Mesangial cell (primary cell): ENCODE results near the gene HIC1. TPM values are rescaled to one million over a fixed set of nuclear protein-coding genes. Genes with fewer than 3 reads are reported as not detected.

Experiments
- total RNA-seq: library from RNA; depleted of rRNA; stranded (reverse); fragments of >200 nt; gene quantifications from 2 replicates; pipeline ENCODE4 v1.2.3, GENCODE V29; 2015

HIC1 gene, protein sequence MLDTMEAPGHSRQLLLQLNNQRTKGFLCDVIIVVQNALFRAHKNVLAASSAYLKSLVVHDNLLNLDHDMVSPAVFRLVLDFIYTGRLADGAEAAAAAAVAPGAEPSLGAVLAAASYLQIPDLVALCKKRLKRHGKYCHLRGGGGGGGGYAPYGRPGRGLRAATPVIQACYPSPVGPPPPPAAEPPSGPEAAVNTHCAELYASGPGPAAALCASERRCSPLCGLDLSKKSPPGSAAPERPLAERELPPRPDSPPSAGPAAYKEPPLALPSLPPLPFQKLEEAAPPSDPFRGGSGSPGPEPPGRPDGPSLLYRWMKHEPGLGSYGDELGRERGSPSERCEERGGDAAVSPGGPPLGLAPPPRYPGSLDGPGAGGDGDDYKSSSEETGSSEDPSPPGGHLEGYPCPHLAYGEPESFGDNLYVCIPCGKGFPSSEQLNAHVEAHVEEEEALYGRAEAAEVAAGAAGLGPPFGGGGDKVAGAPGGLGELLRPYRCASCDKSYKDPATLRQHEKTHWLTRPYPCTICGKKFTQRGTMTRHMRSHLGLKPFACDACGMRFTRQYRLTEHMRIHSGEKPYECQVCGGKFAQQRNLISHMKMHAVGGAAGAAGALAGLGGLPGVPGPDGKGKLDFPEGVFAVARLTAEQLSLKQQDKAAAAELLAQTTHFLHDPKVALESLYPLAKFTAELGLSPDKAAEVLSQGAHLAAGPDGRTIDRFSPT
- total RNA-seq, result 17.3 and 22.1 TPM in 2 replicates

DNA sequence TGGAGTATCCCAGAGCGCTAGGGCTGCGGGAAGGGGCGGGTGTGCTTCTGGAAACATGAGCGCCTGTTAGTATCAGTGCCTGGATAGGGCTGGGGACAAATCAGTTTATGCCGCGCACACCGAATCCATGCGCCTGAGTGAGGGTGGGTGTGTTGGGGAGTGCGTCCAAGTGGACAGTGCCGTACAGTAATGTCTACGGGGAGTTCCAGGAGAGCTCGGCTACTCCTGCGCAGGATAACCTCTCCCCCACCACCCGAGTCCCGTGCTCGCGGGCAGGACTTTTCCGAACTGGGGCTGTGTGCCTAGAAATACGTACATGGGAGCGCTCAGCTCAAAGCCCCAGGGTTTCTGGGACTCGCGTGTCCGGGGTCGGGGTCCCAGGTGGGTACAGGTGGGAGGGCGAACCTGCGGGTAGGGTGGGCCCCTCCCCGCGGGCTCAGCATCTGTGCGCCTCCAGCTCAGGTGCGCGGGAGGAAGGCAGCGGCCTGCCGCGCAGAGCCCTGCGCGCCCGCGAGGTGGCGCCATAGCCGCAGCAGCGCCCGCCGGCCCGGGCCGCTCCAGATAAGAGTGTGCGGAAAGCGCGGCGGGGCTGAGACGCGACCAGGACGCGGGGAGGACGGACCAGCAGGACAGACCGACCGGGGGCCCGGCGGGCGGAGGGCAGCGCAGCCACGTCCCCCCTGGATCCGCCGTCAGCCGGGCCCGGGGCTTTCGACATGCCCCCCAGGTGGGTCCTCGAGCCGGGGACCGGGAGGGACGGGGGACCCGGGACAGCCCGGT lies at the start of gene HIC1:
HIC1 (plus strand) TSS at position 592 of the 780 bp plus-strand sequence. CDS start 1,588 bp downstream, outside the sequence.

DNA sequence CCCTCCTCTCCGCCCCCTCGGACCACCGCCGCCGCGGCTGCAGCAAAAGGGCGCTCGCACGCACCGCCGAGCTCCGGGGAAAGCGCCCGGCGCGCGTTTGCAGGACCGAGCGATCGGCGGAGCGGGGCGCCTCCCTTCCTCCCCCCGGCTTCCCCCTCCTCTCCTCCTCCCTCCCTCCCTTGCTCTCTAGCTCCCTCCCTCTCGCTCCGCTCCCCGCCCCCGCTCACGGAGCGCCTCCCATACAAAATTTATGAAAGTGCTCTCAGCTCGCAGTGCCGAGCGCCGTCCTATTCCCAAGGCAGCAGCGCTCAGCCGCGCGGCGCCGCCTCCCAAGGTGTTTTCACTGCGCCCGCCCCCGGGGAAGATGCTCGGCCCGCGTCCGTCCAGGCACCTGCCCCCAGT lies 29.7 kb upstream of the HIC1 start, which contains the start of gene RTN4RL1:
RTN4RL1 (minus strand) TSS at position 115 of the 402 bp plus-strand sequence. CDS start 469 bp downstream, outside the sequence.

DNA sequence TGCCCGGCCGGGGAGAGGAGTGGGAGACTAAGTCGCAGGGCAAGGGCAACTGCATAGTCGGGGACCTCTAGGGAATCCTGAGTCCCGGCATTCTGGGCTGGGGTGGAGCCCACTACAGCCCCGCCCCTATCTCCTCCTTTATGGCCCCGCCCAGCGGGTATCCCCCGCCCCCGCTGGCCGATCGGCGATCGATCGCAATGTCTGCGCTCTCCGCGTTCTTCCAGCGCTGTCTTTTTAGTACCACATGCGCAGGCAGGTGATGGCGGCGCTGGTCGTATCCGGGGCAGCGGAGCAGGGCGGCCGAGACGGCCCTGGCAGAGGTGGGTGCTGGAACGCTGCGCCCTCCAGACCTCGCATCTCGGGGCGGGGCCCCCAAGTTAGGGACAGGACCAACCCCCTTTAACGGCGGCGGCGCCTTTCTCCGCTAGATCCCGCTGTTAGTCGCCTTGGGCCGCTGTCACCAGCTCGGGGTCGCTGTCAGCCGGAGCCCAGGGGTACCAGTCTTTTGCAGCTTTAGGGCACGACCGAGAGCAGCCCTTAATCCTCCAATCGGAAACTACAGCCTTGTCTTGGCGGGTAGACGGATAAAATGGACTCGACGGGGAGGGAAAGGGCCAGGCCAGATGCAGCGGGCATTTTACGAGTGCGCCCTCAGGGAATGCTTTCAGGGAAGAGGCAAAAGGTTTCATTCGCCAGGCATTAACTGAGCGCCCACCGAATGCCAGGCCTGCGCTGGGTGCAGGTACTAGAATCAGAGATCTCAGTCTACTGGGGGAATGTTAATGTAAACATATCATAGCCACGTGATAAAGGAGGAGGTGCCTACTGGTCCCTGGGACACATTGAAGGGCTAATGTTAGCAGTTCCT lies 24.8 kb upstream of the HIC1 start, which contains the start of gene DPH1:
DPH1 (plus strand) TSS at position 243 of the 868 bp plus-strand sequence; CDS start at position 260, 17 bp downstream.

DNA sequence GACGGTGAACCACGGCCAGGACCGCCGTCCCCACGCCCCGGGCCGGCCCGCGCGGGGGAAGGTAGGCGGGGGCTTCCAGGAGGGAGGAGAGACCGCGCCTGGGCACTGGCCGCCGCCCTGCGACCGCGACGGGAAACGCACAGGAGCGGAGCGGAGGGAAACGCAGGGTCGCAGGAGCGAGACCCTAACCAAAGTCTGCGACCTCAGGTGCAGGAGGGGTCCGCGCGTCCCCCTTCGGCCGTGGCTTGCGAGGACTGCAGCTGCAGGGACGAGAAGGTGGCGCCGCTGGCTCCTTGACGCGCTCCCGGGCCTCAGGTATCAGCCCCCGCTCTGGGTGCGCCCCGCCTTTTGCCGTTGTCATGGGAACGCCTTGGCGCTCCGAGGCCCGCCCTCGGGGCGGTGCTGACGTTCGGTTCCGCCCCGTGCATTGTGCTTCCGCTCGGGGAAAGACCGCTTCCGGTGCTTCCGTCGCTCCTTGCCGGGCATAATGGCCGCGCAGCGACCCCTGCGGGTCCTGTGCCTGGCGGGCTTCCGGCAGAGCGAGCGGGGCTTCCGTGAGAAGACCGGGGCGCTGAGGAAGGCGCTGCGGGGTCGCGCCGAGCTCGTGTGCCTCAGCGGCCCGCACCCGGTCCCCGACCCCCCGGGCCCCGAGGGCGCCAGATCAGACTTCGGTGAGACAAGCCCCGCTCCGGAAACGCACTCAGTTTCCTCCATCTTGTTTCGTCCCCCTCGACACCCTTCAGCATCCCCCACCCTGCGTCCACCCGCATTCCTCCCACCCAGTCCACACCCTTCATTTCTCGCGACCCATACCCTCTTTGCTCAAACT lies 13.1 kb upstream of the HIC1 start, which contains the start of gene OVCA2:
OVCA2 (plus strand) TSS at position 462 of the 829 bp plus-strand sequence; CDS start at position 488, 26 bp downstream.

Other genes starting within 250 kb of the HIC1 start
- 6.3 and 6.5 TPM in 2 replicates for gene SMYD4, start 225.2 kb upstream of the HIC1 start, total RNA-seq
- 21.7 and 41.1 TPM in 2 replicates for gene RPA1, start 225.1 kb upstream of the HIC1 start, total RNA-seq
- 0.13 TPM in 1 of 2 replicates, not detected in the other for gene RTN4RL1, start 29.8 kb upstream of the HIC1 start, total RNA-seq
- 27.9 and 45.4 TPM in 2 replicates for gene DPH1, start 24.9 kb upstream of the HIC1 start, total RNA-seq
- 63.2 and 77.5 TPM in 2 replicates for gene OVCA2, start 13.1 kb upstream of the HIC1 start, total RNA-seq
- gene SMG6, start 248.7 kb downstream of the HIC1 start, total RNA-seq, result 36.7 and 43.7 TPM in 2 replicates
- 12.5 and 14.3 TPM in 2 replicates for gene SRR, start 248.8 kb downstream of the HIC1 start, total RNA-seq